SK-N-SH treated with all-trans-retinoic acid at 6 μM for 48 hours (cell line): ENCODE data around the gene SPOP.

Source experiments
- ARNTL ChIP-seq: fragments of 450-650 bp; formaldehyde crosslinking; IDR thresholded peaks from 2 replicates; pipeline ENCODE4 v1.5.0; 2020; ENCODE audit warnings: low read depth, mild to moderate bottlenecking, moderate library complexity, borderline replicate concordance
- CSDC2 ChIP-seq: fragments of 250-450 bp; sonication (Bioruptor Pico); IDR thresholded peaks from 2 replicates; pipeline ENCODE4 v1.5.0; 2020; ENCODE audit warnings: mild to moderate bottlenecking, moderate library complexity
- ESRRG ChIP-seq: fragments of 250-450 bp; sonication (Bioruptor Pico); IDR thresholded peaks from 2 replicates; pipeline ENCODE4 v1.6.1; 2021; ENCODE audit warnings: mild to moderate bottlenecking
- GLIS3 ChIP-seq: fragments of 250-450 bp; sonication (Bioruptor Pico); IDR thresholded peaks from 2 replicates; pipeline ENCODE4 v1.5.0; 2020; ENCODE audit warnings: mild to moderate bottlenecking, moderate library complexity
- OSR1 ChIP-seq: fragments of 250-450 bp; sonication (Bioruptor Pico); IDR thresholded peaks from 2 replicates; pipeline ENCODE4 v1.8.0; 2022; ENCODE audit warnings: moderate library complexity, mild to moderate bottlenecking, inconsistent platforms
- PPARA ChIP-seq: fragments of 250-450 bp; sonication (Bioruptor Pico); IDR thresholded peaks from 2 replicates; pipeline ENCODE4 v1.5.0; 2020; ENCODE audit warnings: mild to moderate bottlenecking, borderline replicate concordance
- RARB ChIP-seq: fragments of 250-450 bp; sonication (Bioruptor Pico); IDR thresholded peaks from 2 replicates; pipeline ENCODE4 v1.8.0; 2021; ENCODE audit warnings: mild to moderate bottlenecking, moderate library complexity
- SNAI2 ChIP-seq: fragments of 250-450 bp; sonication (Bioruptor Pico); IDR thresholded peaks from 2 replicates; pipeline ENCODE4 v1.5.0; 2020; ENCODE audit warnings: mild to moderate bottlenecking, moderate library complexity
- ZFP30 ChIP-seq: fragments of 450-650 bp; formaldehyde crosslinking; IDR thresholded peaks from 2 replicates; pipeline ENCODE4 v1.5.0; 2022; ENCODE audit warnings: mild to moderate bottlenecking, moderate library complexity
- ZNF8 ChIP-seq: fragments of 450-650 bp; formaldehyde crosslinking; IDR thresholded peaks from 2 replicates; pipeline ENCODE4 v1.5.0; 2020; ENCODE audit warnings: mild to moderate bottlenecking, moderate library complexity
- TF ChIP-seq, protein P1 (sequence below): fragments of 250-450 bp; sonication (Bioruptor Pico); IDR thresholded peaks from 2 replicates; pipeline ENCODE4 v1.8.0; 2020; ENCODE audit warnings: mild to moderate bottlenecking, moderate library complexity, borderline replicate concordance
- TF ChIP-seq, protein P2 (sequence below): fragments of 250-450 bp; sonication (Bioruptor Pico); IDR thresholded peaks from 2 replicates; pipeline ENCODE4 v1.5.0; 2020; ENCODE audit warnings: mild to moderate bottlenecking, moderate library complexity
- TF ChIP-seq, protein P3 (sequence below): fragments of 250-450 bp; sonication (Bioruptor Pico); IDR thresholded peaks from 2 replicates; pipeline ENCODE4 v1.5.1; 2020; ENCODE audit warnings: low read depth, mild to moderate bottlenecking, moderate library complexity

DNA sequence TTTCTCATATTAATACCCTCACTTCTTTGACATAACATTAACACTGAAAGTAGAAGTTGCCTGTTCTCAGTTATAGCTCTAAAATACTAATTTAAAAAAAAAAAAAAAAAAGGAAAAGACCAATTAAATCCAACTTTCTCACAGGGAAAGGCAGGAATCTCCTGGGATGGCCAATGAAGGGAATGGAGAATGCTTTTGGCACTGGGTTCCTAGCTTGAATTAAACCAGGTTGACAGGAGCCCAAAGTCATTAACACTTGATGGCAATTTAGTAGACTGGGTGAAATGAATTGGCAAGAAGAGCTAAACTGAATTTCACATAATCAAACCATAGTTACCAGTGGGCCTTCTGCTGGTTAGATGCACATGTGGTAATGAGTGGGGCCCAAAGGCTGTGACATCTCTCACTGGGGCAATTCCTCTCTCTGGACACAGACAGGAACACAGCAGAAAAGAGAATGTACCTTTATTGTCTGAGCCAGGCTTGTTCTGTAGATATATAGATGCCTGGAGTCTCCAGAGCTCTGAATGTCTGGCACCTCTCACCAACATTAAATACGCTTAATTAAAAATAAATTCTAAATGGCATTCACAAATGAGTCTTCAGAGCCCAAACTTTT lies 64.6 kb downstream of the SPOP start:
- TF ChIP-seq, protein P1, sequence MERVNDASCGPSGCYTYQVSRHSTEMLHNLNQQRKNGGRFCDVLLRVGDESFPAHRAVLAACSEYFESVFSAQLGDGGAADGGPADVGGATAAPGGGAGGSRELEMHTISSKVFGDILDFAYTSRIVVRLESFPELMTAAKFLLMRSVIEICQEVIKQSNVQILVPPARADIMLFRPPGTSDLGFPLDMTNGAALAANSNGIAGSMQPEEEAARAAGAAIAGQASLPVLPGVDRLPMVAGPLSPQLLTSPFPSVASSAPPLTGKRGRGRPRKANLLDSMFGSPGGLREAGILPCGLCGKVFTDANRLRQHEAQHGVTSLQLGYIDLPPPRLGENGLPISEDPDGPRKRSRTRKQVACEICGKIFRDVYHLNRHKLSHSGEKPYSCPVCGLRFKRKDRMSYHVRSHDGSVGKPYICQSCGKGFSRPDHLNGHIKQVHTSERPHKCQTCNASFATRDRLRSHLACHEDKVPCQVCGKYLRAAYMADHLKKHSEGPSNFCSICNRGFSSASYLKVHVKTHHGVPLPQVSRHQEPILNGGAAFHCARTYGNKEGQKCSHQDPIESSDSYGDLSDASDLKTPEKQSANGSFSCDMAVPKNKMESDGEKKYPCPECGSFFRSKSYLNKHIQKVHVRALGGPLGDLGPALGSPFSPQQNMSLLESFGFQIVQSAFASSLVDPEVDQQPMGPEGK: no peak
- TF ChIP-seq PPARA (CRISPR knock-in tag): no peak
- TF ChIP-seq OSR1 (CRISPR knock-in tag): no peak
- TF ChIP-seq GLIS3 (CRISPR knock-in tag): no peak
- TF ChIP-seq CSDC2: no peak
- TF ChIP-seq, protein P2, sequence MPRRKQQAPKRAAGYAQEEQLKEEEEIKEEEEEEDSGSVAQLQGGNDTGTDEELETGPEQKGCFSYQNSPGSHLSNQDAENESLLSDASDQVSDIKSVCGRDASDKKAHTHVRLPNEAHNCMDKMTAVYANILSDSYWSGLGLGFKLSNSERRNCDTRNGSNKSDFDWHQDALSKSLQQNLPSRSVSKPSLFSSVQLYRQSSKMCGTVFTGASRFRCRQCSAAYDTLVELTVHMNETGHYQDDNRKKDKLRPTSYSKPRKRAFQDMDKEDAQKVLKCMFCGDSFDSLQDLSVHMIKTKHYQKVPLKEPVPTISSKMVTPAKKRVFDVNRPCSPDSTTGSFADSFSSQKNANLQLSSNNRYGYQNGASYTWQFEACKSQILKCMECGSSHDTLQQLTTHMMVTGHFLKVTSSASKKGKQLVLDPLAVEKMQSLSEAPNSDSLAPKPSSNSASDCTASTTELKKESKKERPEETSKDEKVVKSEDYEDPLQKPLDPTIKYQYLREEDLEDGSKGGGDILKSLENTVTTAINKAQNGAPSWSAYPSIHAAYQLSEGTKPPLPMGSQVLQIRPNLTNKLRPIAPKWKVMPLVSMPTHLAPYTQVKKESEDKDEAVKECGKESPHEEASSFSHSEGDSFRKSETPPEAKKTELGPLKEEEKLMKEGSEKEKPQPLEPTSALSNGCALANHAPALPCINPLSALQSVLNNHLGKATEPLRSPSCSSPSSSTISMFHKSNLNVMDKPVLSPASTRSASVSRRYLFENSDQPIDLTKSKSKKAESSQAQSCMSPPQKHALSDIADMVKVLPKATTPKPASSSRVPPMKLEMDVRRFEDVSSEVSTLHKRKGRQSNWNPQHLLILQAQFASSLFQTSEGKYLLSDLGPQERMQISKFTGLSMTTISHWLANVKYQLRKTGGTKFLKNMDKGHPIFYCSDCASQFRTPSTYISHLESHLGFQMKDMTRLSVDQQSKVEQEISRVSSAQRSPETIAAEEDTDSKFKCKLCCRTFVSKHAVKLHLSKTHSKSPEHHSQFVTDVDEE (CRISPR knock-in tag): no peak
- no peak for TF ChIP-seq ZNF8 (CRISPR knock-in tag)
- TF ChIP-seq SNAI2 (CRISPR knock-in tag): no peak
- TF ChIP-seq, protein P3, sequence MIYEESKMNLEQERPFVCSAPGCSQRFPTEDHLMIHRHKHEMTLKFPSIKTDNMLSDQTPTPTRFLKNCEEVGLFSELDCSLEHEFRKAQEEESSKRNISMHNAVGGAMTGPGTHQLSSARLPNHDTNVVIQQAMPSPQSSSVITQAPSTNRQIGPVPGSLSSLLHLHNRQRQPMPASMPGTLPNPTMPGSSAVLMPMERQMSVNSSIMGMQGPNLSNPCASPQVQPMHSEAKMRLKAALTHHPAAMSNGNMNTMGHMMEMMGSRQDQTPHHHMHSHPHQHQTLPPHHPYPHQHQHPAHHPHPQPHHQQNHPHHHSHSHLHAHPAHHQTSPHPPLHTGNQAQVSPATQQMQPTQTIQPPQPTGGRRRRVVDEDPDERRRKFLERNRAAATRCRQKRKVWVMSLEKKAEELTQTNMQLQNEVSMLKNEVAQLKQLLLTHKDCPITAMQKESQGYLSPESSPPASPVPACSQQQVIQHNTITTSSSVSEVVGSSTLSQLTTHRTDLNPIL: no peak
- TF ChIP-seq RARB (CRISPR knock-in tag): no peak
- TF ChIP-seq ESRRG (CRISPR knock-in tag): no peak
- no peak for TF ChIP-seq ZFP30
- TF ChIP-seq ARNTL (CRISPR knock-in tag): no peak
